HG03139 (cell line): ENCODE measurements around the gene ENDOU.

Experiments used
- ATAC-seq: cut with Tn5 transposase; IDR thresholded peaks from one replicate; pipeline ENCODE4 v1.9.1; 2021; ENCODE audit not compliant: unreplicated experiment

Gene ENDOU

GRCh38 chr12:47722136-47722834 is 3.0 kb downstream of the ENDOU start:
- no peak for ATAC-seq

DNA sequence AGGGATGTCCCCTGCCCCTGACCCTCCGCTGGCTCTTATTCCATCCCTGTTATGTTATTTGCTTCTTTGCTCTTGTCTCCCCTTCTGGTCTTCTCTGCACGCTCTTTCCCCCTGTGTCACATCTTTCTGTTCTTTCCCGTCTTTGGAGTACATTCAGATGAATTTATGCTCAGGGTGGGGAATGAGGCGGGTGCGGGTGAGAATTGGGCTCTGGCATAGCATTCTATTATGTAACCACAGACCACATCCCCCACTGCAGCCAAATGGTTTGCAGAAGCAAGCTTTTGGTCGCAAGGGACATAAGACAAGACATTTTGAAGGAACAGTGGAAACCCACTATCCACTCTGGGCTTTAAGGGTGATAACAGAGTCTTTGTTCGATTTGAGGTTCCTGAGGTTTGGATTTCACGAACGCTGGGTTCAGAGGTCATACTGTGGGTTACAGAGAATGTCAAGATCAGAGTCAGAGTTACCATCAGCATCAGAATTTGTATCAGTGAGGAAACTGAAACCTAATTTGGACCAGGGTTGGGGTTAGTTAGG is 3.8 kb downstream of the ENDOU start:
- ATAC-seq = no peak

GRCh38 chr12:47718531-47718930 is 6.8 kb downstream of the ENDOU start:
- ATAC-seq = no peak

DNA sequence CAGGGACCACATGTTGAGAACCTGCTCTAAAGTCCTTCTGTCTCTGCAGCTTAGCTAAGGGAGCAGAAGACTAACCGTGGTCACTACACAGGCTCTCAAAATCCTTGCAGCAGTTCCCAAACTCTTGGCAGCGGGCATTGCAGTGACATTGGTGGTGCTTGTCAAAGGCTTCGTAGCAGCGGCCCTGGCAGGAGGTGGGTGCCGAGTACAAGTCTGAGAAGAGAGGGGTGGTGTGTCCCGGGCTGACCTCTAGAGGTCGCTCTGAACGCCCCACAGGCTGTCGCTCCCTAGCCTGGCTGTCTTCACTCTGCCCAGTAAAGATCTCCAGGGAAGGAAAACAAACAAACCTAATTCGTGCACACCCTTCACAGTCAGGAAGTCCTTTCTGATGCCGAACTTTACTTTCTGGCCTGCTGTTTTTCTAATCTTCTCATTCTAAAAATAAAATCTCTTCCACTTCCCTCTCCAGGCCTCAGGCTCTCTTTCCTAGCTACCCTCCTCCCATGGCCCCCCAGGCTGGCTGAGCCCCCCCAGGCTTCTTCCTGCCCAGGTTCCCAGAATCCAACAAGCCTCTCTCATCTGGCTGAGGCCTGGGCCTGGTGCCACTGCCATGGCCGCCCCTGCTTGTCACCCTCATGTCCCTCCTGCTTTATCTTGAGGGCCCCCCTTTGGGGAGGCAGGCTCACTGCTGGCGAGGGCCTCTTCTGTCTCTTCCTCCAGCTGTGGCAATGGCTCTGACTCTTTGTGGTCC is 7.7 kb downstream of the ENDOU start:
- peak; percentile 32 for ATAC-seq

- ATAC-seq = no peak
These were observed 8.2 kb downstream of the ENDOU start for GRCh38 chr12:47717046-47717442.

DNA sequence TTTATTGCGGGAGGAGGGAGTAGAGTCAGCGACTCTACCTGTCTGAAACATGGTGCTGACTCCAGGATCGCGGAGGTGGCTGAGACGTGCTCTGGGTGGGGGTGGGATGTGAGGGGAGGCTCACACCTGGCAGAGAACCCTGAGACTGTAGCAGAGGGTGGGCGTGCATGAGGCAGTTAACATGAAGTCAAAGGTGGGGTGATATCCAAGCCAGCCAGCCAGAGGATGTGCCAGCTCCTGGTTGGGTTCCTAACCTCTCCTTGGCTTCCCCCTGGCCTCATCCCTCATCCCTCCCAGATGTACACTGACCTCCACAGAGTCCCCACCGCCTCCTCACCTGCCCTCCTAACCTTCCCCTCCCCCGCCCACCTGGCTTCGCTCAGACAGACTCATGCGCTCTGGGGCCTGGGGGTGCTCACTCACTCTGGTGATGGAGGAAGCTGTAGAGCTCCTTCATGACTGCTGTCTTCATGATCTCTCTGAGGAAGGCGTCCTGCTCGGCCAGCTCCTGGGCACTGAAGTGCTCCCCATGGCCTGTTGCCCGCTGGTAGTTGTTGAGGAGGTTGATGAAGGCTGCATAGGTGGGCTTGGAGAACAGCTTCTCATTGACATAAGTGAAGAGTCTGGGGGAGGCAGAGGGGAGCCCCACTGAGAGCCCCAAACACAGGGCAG is 9.3 kb downstream of the ENDOU start:
- no peak for ATAC-seq

DNA sequence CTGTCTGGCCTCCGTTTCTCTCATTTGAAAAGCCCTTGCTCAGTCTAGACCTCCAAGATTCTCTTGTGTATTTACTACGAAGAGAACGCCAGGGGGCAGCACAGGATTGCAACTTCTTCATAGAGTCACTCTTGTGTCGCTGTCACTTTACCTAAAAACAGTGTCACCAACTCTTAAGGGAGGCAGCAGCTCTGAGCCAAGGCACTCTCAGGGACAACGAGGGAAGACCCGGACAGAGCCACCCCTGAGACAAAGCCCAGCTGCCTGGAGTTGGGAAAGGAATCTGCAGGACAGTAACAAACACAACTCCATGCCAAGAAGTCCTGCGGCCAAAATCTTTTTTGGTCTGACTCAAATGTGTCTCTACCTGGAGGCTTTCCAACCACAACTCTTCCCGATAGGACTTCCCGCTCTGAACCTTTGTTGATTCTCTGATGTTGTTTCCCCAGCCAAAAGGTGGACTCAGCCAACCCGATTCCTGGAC is 9.9 kb downstream of the ENDOU start:
- peak; percentile 55 for ATAC-seq

DNA sequence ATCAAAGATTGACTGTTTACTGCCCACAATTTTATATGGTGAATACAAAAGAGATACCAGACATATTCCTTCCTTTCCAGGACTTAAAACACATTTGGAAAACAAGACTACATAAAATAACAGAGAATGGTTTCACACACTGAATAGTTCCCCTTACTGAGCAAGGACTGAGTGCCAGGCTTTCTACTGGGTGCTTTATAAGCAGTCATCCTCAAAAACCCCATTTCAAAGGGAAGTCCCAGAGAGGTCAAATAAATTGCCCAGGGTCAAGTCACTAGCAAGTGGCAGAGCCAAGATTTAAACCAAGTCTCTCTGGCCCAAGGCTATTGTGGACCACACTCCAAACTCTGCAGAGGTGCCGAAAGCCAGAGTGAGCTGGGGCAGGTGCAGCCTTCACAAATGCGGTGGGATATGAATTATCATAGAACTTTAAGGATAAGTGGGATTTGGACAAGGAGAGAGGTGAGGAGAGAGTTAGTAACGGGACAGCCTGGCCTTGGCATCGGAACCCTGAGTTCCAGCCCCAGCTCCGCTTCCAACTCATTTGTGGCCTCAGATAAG is 10.4 kb downstream of the ENDOU start:
- no peak for ATAC-seq

- no peak for ATAC-seq
These were observed 13.1 kb downstream of the ENDOU start for GRCh38 chr12:47712171-47712570.

DNA sequence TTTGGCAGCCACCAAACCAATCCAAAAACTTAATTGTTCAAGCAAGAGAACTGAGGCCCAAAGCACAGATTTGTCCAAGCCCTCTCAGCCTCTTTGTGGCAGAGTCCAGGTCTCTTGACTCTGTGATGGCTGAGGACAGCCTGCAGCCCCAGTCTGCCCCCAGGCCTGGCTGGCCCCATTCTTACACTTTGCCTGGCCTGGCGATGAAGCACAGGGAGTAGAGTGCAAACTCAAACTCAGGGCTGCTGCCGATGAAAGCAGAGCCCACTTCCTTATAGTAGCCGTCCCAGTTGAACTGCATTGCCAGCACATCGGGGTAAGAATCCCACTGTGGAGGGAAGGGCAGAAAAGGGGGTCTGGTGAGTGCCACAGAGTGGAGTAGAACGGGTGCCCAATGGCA is 13.8 kb downstream of the ENDOU start:
- no peak for ATAC-seq

DNA sequence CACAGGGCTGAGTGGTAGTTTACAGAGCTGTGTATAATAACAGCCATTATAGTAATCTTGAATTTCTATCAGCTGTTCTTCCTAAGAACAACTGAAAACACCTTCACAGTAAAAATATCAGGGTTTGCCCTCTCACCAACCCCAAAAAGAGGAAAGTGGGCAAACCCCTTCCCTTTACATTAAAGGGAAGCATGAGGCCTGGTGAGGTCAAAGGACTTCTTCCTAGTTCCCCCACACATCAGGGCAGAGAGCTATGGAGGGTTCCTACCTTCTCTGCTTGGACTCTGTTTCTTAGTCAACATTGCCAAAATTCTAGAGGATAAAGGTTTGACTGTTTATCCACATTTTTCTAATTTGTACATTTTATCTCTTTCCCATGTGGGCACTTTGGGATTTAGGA is 15.0 kb downstream of the ENDOU start:
- no peak for ATAC-seq

DNA sequence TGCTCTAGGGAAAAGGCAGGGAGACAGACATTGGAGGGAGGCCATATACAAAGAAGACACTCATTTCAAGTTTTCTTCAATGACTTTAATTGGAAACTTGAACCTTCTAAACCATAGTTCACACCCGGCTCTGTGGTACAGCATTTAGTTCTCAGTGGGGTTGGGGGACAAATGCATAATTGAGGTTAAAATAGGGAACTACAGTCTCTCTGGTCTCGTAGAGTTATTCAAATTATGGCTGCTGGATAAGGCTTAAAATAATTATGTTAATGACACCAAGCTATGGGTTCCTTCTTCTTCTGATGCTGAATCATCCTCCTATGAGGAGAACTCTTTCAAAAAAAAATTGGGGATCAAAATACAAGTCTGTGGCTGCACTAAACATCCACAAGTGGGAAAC is 15.6 kb downstream of the ENDOU start:
- ATAC-seq = no peak

GRCh38 chr12:47709237-47709636 is 16.1 kb downstream of the ENDOU start:
- ATAC-seq = no peak

DNA sequence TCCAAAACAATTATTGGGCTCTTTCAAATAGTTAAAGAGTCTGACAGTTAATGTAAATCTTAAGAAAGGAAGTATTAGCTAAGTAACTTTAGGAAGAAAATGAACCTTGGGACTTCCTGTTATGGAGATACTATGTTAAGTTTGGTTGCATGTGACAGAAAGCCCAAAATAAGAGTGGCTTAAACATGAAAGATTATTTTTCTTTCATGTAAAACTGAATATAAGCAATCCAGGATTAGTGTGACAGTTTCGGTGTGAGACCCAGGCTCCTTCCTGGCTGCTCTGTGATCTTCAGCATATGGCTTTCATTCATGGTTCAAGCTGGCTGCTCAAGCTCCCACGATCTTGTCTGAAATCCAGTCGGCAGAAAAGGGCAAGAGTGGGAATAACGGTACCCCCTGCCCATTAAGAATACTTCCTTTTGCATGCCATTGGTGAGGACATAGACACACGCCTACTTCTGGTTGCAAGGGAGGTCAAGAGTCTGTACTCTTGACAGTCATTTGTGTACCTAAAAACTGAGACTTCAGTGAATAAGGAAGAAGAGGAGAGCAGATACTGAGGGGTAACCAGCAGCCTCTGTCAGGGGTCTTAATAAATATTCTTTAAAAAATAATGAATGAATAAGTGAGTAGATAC is 17.3 kb downstream of the ENDOU start:
- ATAC-seq = no peak

DNA sequence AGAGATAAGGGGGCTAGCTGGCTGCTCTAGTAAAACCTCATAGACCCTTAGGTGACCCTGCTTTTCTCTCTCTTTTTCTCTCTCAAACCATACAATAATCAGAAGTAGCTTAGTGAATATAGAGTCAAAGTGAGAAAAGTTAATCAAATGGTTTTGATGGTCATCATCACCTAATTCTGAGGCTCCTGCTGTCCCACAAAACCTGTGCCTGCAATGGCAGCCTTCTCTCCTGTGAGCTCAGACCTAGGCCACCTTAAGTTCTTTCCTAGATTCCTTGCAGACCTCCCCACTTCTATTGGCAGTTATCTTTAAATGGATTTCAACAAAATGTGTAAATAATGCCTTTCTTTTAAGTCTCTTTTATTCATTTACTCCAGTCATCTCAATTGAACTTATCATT is 17.9 kb downstream of the ENDOU start:
- no peak for ATAC-seq

DNA sequence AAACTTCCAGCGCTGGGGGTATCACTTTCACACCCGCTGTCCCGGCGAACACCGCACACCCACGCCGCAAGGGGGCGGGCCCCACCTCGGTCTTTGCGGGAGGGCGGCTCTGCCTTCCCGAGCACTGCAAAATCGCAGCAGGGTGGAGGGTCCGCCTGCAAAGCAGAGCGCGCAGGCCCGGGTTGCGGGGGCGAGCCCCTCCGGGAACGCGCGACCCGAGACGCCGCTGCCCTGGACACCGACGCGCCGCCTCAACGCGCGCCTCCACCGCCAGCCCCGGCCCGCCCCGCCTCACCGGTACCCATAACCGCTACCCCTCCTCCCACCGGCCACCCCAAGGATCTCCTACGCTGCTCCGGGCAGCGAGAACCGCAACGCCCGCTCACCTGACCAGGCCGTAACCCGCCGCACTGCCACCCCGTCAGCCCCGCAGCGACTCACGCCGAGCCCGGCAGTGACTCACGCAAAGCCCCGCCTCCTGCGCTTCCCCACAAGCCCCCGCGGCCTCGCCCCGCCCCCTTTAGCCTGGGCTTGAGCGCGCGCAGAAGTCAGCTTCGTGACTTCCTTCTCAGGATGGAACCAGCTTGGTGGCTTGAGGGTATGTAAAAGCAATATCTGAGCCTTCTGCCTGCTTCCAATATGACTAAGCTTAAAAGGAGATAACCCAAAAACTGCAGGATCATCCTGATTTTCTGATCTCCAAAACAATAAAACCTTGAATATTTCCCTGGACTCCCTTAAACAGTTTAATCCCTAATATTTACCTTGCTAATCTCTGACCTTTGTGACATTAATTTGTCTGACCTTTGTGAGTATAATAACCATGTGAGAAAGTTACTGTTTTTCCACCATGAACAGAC is 19.5 kb downstream of the ENDOU start, which contains the start of gene RPAP3:
Gene RPAP3, minus strand, starts transcription at position 465 of the 860 bp plus-strand sequence. CDS start 3,190 bp downstream, outside the sequence.
- peak; percentile 88 for ATAC-seq

DNA sequence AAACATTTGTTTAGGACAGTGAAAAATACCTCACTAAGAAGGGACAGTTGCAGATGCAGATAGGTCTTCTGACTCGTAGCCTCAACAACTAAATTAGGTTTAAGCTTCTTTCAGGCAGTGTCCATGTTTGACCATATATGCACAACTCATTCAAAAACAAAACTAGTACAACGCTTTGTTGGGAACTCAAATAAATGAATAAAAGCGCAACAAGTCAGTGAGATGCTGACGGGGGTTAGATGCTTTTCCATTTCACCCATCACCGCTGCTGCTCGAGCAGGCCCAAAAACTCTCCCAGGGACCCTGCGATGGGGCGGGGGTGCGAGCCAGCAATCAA is 20.1 kb downstream of the ENDOU start:
- ATAC-seq = no peak

DNA sequence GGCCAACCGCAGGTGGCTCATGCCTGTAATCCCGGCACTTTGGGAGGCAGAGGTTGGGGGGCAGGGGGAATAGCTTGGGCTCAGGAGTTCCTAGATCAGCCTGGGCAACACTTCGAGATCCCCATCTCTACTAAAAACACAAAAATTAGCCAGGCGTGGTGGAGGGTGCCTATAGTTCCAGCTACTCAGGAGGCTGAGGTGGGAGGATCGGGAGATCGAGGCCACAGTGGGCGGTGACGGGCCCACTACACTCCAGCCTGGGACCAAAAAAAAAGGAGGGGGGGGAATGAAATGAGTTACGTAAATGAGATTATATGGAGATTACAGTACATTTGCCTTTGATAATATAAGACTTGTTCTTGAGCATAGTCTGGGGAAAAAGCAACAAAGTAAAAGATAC is 20.6 kb downstream of the ENDOU start:
- no peak for ATAC-seq

- ATAC-seq = no peak
These were observed 25.0 kb downstream of the ENDOU start for GRCh38 chr12:47700263-47700662.

DNA sequence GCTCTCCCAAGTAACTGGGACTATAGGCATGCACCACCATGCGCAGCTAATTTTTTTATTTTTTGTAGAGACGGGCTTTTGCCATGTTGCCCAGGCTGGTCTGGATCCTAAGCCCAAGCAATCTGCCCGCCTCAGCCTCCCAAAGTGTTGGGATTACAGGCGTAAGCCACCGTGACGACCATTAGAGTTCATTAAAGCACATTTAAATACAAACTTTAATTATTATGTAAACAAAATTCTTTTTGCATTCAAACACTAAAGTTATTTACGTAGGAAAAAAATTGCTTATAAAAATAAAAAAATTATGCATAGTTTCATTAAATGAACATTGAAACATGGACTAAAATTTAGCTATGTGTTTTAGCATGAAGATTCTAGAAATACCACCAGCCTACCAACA is 26.7 kb downstream of the ENDOU start:
- ATAC-seq = no peak
